ENCODE data around the gene UNC119. TPM values are rescaled to one million over a fixed set of nuclear protein-coding genes. Genes with fewer than 3 reads are reported as not detected.

UNC119 gene
- polyA plus RNA-seq, 1 donor from 2014 or later: 218 TPM

DNA sequence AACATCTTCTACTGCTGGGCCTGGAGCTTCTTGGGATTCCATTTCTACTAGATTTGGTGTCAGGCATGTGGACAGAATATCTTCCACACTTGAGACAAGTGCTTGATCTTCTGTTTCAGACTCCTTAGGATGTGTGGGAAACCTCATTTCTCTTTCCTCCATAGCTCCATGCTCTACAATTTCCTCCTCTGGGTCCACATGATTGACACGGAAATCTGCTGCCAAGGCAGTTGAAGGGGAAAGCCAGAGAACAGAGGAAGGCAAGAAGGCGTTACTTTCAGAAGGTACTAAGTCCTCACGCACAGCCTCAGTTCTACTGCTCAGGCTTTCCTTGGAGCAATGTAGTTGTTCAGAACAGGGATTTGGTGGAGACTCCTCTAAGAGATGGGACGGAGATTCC, 39.8 kb upstream of the UNC119 start:
- Histone ChIP-seq H3K36me3 (ENCODE audit: insufficient read depth, low read length) (no peaks in the 10 kb centered on the region), H3K4me2 (ENCODE audit: low read length) (no peak overlapping the region), H3K9ac (ENCODE audit: low read length) (no peak overlapping the region), H3K79me2 (replicated peaks; ENCODE audit: insufficient read depth, low read length) (no peaks in the 10 kb centered on the region), H4K20me1 (ENCODE audit: insufficient read depth) (no peaks in the 10 kb centered on the region), H3K27me3 (ENCODE audit: insufficient read depth, low read depth, low read length) (no peaks in the 10 kb centered on the region), H3K9me3 (ENCODE audit: low read length) (no peaks in the 10 kb centered on the region), H3K27ac (ENCODE audit: low read length) (no peak overlapping the region), H3K9me2 (ENCODE audit: insufficient read depth, low read length) (no peaks in the 10 kb centered on the region), H3F3A (ENCODE audit: insufficient read depth, low read length, poor library complexity, severe bottlenecking) (no peaks in the 10 kb centered on the region), H2AFZ (ENCODE audit: low read depth, low read length) (no peak overlapping the region), H3K4me3 (ENCODE audit: low read length) (no peak overlapping the region)
- TF ChIP-seq RAD21 (conservative IDR thresholded peaks at IDR 0.05) (no peak), EZH2 (IDR thresholded peaks at IDR 0.05; ENCODE audit: borderline replicate concordance, insufficient read depth, low read length, poor library complexity, severe bottlenecking) (no peak), MXI1 (conservative IDR thresholded peaks at IDR 0.05; ENCODE audit: poor library complexity, severe bottlenecking) (no peak), EP300 (conservative IDR thresholded peaks at IDR 0.05; ENCODE audit: poor library complexity, severe bottlenecking) (no peak), POLR2AphosphoS5 (IDR thresholded peaks at IDR 0.05) (no peak), TAF1 (IDR thresholded peaks at IDR 0.05; ENCODE audit: low read depth) (no peak), SMC3 (conservative IDR thresholded peaks at IDR 0.05; ENCODE audit: poor library complexity) (no peak)
- TF ChIP-seq, protein P1, sequence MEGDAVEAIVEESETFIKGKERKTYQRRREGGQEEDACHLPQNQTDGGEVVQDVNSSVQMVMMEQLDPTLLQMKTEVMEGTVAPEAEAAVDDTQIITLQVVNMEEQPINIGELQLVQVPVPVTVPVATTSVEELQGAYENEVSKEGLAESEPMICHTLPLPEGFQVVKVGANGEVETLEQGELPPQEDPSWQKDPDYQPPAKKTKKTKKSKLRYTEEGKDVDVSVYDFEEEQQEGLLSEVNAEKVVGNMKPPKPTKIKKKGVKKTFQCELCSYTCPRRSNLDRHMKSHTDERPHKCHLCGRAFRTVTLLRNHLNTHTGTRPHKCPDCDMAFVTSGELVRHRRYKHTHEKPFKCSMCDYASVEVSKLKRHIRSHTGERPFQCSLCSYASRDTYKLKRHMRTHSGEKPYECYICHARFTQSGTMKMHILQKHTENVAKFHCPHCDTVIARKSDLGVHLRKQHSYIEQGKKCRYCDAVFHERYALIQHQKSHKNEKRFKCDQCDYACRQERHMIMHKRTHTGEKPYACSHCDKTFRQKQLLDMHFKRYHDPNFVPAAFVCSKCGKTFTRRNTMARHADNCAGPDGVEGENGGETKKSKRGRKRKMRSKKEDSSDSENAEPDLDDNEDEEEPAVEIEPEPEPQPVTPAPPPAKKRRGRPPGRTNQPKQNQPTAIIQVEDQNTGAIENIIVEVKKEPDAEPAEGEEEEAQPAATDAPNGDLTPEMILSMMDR (IDR thresholded peaks at IDR 0.05; ENCODE audit: poor library complexity, severe bottlenecking): no peak
- TF ChIP-seq, protein P2, sequence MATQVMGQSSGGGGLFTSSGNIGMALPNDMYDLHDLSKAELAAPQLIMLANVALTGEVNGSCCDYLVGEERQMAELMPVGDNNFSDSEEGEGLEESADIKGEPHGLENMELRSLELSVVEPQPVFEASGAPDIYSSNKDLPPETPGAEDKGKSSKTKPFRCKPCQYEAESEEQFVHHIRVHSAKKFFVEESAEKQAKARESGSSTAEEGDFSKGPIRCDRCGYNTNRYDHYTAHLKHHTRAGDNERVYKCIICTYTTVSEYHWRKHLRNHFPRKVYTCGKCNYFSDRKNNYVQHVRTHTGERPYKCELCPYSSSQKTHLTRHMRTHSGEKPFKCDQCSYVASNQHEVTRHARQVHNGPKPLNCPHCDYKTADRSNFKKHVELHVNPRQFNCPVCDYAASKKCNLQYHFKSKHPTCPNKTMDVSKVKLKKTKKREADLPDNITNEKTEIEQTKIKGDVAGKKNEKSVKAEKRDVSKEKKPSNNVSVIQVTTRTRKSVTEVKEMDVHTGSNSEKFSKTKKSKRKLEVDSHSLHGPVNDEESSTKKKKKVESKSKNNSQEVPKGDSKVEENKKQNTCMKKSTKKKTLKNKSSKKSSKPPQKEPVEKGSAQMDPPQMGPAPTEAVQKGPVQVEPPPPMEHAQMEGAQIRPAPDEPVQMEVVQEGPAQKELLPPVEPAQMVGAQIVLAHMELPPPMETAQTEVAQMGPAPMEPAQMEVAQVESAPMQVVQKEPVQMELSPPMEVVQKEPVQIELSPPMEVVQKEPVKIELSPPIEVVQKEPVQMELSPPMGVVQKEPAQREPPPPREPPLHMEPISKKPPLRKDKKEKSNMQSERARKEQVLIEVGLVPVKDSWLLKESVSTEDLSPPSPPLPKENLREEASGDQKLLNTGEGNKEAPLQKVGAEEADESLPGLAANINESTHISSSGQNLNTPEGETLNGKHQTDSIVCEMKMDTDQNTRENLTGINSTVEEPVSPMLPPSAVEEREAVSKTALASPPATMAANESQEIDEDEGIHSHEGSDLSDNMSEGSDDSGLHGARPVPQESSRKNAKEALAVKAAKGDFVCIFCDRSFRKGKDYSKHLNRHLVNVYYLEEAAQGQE (IDR thresholded peaks at IDR 0.05; ENCODE audit: borderline replicate concordance): no peak

GRCh38 chr17:28585851-28586250, 33.4 kb upstream of the UNC119 start:
- Histone ChIP-seq H3K9me3 (ENCODE audit: low read length) (no peaks in the 10 kb centered on the region), H3K27me3 (ENCODE audit: insufficient read depth, low read depth, low read length) (no peaks in the 10 kb centered on the region), H3K4me2 (ENCODE audit: low read length) (no peak overlapping the region), H4K20me1 (ENCODE audit: insufficient read depth) (no peaks in the 10 kb centered on the region), H3F3A (ENCODE audit: insufficient read depth, low read length, poor library complexity, severe bottlenecking) (no peaks in the 10 kb centered on the region), H3K9ac (ENCODE audit: low read length) (no peak overlapping the region), H3K27ac (ENCODE audit: low read length) (no peak overlapping the region), H3K79me2 (replicated peaks; ENCODE audit: insufficient read depth, low read length) (no peaks in the 10 kb centered on the region), H3K4me3 (ENCODE audit: low read length) (no peak overlapping the region), H3K9me2 (ENCODE audit: insufficient read depth, low read length) (no peaks in the 10 kb centered on the region), H2AFZ (ENCODE audit: low read depth, low read length) (no peak overlapping the region), H3K36me3 (ENCODE audit: insufficient read depth, low read length) (no peaks in the 10 kb centered on the region)
- TF ChIP-seq MXI1 (conservative IDR thresholded peaks at IDR 0.05; ENCODE audit: poor library complexity, severe bottlenecking) (no peak), SMC3 (conservative IDR thresholded peaks at IDR 0.05; ENCODE audit: poor library complexity) (no peak), EZH2 (IDR thresholded peaks at IDR 0.05; ENCODE audit: borderline replicate concordance, insufficient read depth, low read length, poor library complexity, severe bottlenecking) (no peak)
- TF ChIP-seq, protein P1 (IDR thresholded peaks at IDR 0.05; ENCODE audit: poor library complexity, severe bottlenecking): no peak

Data from neural cell (in vitro differentiated cells).